ENCODE results near the gene TRIM49C. TPM values are rescaled to one million over a fixed set of nuclear protein-coding genes. Genes with fewer than 3 reads are reported as not detected.

The TRIM49C gene
- total RNA-seq, 1 experiment from 2014 or later: not detected

Small RNAs within 50 kb of the gene (small RNA-seq; reads per million reads assigned to genes)
- not detected for gene AP000827.1

Other genes starting within 250 kb of the TRIM49C start
- gene TRIM49, start 222.5 kb upstream of the TRIM49C start, total RNA-seq (2014; rRNA removed; shearing (Covaris generic); ENCODE audit: low replicate concordance): not detected in 2 replicates
- gene TRIM64B, start 152.6 kb upstream of the TRIM49C start, total RNA-seq (2014; rRNA removed; shearing (Covaris generic); ENCODE audit: low replicate concordance): not detected in 2 replicates
- gene TRIM49D1, start 108.9 kb upstream of the TRIM49C start, total RNA-seq (2014; rRNA removed; shearing (Covaris generic); ENCODE audit: low replicate concordance): not detected in 2 replicates
- not detected in 2 replicates for gene TRIM49D2, start 107.0 kb upstream of the TRIM49C start, total RNA-seq (2014; rRNA removed; shearing (Covaris generic); ENCODE audit: low replicate concordance)
- gene TRIM64, start 65.1 kb upstream of the TRIM49C start, total RNA-seq (2014; rRNA removed; shearing (Covaris generic); ENCODE audit: low replicate concordance): not detected in 2 replicates
- not detected in 2 replicates for gene UBTFL1, start 54.8 kb downstream of the TRIM49C start, total RNA-seq (2014; rRNA removed; shearing (Covaris generic); ENCODE audit: low replicate concordance)
- gene NAALAD2, start 103.6 kb downstream of the TRIM49C start, total RNA-seq (2014; rRNA removed; shearing (Covaris generic); ENCODE audit: low replicate concordance): not detected in 2 replicates
- gene CHORDC1, start 191.9 kb downstream of the TRIM49C start, total RNA-seq (2014; rRNA removed; shearing (Covaris generic); ENCODE audit: low replicate concordance): 134 and 204 TPM in 2 replicates

All from Karpas-422 (cell line).